HG02759 (cell line): ENCODE data around the gene ZNF385B.
"Not testable (repeated sequence)": the region's sequence is repeated elsewhere in the genome, so short reads cannot be mapped to it uniquely, and the experiment has no call there.

Experiments
- ATAC-seq: cut with Tn5 transposase; IDR thresholded peaks from one replicate; pipeline ENCODE4 v1.9.1; 2021; ENCODE audit warnings: mild to moderate bottlenecking, moderate library complexity; ENCODE audit not compliant: unreplicated experiment

The ZNF385B gene

GRCh38 chr2:179524809-179525339, 336.5 kb downstream of the ZNF385B start:
- no peak for ATAC-seq

DNA sequence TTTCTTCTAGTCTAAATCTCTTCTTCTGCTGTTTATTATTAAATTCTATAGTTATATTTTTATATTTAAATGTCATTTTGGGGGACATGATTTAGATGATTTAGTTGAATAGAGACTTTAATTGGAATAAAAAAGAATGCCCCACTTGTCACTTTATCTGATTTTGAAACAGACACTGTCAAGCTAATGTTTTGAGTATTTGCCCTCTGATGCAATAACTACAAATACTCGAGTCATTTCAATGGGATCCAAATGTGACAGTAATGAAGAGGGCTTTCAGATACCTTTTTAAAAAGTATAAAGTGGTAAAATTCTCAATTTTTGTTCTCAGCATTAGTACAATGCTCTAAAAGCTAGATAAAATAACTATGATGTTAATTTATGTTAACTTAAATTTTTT, 339.5 kb downstream of the ZNF385B start:
- ATAC-seq = no peak

DNA sequence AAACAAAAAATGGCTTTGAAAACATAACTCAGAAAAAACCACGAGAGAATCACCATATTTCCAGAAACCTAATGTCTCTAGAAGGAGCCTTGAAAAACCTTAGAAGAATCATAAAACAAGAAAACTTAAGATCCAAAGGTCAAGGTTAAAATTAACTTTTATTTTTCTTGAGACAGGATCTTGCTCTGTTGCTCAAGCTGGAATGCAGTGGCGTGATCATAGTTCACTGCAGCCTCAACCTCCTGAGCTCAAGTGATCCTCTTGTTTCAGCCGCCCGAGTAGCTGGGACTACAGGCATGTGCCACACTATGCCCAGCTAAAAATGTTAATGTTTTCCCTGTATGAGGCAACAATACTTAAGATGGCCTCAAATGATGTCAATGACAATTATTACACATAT, 342.6 kb downstream of the ZNF385B start:
- no peak for ATAC-seq

DNA sequence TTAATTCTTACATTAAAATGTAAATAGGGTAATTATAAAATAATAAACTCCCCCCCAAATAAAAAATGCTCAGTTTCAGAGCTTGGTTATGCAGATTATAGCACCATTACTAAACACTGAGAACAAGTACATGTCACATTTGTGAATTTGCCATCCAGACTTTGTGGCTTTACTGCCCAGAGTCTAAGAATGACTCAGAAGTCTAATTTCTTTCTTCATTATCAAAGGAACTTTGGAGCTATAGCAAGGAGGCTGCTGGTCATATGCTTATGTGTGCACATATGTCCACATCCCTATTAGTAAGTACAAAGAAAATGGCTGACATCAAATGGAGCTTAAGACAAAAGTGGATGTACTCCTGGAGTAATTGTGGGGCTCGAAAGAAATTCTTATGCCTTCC, 348.2 kb downstream of the ZNF385B start:
- ATAC-seq = no peak

DNA sequence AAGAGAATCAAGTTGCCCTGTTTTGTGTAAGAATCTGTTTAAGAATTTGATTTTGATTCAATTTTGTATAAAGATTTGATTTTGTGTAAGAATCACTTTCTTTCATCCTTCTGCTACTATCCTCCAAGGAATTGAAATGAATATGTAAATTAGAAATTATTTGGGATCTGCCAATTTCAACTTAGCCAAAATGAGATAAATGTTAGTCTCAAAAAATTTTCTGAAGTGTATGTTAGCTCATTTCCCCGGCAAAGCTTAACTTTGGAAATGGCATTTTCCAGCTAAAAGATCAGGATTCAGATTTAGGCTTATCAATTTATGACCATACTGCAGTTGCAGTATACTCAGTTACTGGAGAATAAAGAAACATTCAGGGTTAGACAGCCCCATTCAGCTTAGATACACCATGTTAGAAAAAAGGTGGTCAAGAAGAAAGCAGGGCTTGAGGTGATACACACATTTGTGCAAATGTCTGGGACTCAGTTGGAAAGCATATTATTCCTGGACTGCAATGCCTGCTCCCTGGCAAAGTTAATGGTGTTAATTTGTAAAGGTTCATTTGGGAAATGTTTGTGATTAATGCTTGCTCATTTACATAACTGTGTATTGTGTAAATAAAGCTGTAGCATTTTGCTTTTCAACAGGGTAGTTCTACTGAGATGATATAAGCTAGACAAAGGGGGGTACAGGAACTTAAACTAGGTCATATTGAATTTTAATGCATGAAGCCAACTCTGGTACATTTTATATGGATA, 349.0 kb downstream of the ZNF385B start:
- no peak for ATAC-seq

- ATAC-seq = no peak
These were observed 350.2 kb downstream of the ZNF385B start for GRCh38 chr2:179511105-179511789.

- no peak for ATAC-seq
These were observed 366.1 kb downstream of the ZNF385B start for GRCh38 chr2:179495315-179495714.

GRCh38 chr2:179488563-179488962, 372.8 kb downstream of the ZNF385B start:
- ATAC-seq = no peak

GRCh38 chr2:179487010-179487731, 374.2 kb downstream of the ZNF385B start:
- ATAC-seq = no peak

DNA sequence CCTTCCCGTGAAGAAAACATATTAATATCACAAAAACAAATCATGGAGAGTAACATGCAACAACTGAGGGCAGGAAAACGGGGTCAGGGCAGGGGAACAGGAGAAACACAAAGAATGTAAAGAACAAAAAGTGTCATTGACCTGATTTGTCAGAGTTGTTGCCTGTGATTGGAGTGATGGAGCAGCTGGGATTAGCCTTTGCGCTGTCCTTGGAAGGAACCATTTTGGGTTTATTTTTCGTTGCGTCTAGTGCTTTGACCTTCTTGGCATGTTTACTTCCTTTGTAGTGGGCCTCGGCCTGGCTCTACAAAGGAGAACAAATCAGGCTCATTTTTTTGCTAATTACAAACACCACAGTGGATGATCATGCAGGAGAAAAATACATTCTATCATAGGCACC, 378.3 kb downstream of the ZNF385B start:
- no peak for ATAC-seq

DNA sequence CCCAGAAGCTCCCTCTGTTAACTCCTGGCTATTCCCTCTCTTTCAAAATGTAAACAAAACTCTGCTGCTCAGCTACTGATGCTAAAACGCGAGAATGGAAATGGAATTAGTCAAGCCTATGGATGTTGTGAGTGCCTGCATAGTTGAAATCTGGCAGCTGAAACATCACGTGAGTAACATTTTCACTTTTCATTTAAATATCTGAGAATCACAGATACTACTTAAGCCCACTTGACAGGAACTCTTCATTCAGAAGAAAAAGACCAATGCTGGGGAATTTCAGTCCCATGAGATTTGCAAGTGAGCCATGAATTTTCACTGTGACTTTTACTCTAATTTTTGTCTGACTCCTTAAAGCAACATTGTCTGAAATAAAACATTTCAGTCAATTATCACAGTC, 381.5 kb downstream of the ZNF385B start:
- ATAC-seq = no peak

- ATAC-seq = no peak
These were observed 382.6 kb downstream of the ZNF385B start for GRCh38 chr2:179478771-179479170.

DNA sequence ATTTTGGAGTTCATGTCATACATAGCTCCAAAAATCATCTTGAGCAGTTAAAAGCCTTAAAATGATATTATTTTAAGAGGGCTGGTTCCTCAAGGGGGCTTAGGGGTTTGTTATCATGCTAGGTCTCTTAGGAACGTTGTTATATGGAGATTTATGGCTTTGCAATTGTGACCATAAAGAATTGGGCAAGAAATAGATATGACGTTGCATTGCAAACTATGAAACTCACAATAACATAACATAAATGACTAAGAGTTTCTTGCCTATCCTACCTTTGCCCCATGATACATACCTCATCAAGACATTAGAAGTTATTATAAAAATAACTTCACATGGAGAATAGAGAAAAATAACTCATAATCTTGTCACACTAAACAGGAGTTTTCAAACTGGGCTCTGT, 390.4 kb downstream of the ZNF385B start:
- no peak for ATAC-seq

DNA sequence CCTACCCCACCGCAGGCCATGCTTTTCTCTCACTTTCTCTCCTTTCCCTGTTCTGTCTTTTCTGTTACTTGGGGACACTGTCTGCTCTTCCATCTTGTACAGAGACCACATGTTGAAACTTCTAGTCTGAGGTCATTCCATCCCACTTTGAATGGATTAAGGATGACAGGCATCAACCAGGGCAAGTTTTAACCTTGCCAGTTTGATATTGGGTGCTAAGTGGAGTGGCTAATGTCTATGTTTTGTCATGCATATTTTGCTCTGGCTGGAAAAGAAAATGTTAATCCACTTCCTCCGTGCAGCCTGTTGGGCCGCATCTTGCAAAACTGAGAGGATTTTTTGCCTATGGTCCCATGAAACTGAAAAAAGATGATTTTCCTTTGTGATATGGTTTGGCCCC, 391.3 kb downstream of the ZNF385B start:
- ATAC-seq = no peak

DNA sequence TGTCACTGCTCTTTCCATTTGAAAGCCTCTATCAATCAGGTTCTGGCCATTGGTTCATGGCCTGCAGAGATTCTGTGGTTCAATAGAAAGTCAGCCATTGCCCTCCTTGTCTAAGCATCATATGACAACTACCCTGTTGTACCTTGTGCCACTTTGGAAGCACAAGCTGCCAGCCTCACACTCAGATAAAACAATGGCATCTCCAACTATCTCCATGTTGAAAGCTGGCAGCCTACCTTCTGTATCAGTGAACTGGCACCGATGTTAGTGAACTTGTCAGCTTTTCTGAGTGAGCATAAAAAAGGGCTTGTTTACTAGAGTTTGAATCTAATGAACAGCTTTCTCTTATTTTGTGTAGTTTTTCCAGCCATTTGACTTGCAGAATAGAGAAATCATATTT, 393.5 kb downstream of the ZNF385B start:
- ATAC-seq = no peak

- no peak for ATAC-seq
These were observed 394.3 kb downstream of the ZNF385B start for GRCh38 chr2:179467111-179467510.

DNA sequence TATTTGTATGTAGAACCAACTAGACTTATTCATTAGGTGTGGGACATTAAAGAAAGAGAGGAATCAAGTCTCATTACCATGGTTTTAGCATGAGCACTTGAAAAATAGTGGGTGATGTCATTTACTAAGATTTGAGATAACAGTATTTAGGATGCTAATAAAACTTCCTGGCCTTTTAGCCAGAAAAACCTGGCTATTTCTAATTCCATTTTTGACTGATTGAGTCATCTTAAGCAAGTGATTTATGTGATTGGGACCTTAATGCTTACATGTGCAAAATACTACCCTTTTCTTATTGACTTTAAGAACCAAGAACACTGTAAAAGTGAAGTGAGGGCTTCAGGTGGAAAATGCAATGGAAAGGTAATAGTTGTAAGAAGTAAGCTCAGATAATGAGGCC, 400.0 kb downstream of the ZNF385B start:
- ATAC-seq = no peak

DNA sequence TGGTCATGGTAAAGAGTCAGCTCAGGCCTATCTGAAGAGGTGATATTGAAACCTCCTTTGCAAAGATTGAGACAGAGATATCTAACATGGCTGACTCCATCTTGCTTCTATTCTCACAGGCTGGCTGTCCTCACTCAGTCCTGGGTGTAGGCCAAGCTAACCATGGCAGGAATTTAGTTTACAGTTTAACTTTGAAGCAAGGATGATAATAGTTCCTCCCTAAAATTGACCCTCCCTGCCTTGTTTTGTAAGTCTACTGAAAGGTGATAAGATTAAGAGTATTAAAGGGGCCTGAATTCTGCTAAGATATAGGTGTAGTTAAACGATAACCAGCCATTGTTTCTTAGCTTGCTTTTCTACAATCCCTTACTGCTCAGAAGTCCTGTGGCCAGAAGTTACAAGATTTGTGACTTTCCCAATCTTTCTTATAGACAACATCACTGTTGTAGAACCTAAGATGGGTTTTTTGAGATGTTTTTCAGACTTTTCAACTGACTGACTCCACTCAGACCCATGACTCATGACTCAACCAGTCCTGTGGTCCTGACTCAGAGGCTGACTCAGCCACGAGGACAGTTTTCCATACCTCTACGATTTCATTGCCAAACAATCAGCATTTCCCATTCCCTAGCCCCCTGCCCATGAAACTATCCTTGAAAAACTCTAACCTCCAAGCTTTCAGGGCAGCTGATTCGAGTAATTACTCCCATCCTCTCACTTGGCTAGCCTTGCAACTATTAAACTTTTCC, 401.1 kb downstream of the ZNF385B start:
- ATAC-seq = no peak

DNA sequence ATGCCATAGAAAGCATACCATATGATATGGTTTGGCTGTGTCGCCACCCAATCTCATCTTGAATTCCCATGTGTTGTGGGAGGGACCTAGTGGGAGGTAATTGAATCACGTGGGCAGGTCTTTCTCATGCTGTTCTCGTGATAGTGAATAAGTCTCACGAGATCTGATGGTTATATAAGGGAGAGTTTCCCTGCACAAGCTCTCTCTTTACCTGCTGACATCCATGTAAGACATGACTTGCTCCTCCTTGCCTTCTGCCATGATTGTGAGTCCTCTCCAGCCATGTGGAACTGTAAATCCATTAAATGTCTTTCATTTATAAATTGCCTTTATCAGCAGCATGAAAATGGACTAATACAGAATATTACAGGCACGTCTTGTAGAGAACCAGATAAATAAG, 403.3 kb downstream of the ZNF385B start:
- not testable (repeated sequence) for ATAC-seq

DNA sequence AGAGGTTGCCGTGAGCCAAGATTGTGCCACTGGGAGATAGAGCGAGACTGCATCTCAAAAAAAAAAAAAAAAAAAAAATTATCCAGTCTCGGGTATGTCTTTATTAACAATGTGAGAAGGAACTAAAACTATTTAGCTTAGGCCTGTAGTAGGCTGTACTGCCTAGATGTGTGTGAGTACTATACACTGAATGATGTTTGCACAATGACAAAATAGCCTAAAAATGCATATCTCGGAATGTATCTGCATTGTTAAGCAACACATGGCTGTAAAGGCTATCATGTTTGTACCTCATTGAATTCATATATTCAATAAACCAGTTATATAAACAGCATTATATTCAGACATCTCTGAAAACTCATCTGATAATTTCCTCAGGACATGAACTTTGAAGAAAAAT, 405.6 kb downstream of the ZNF385B start:
- ATAC-seq = no peak

DNA sequence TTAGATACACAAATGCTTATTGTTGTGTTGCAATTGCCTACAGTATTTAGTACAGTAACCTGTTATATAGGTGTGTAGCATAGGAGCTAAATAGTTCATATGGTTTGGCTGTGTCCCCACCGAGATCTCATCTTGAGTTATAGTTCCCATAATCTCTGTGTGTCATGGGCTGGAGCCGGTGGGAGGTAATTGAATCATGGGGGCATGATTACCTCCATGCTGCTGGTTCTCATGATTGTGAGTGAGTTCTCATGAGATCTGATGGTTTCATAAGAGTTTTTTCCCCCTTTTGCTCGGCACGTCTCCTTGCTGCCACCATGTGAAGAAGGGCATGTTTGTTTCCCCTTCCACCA, 406.3 kb downstream of the ZNF385B start:
- ATAC-seq = no peak
